Measurements from ENCODE around the gene LGALS7. TPM values are rescaled to one million over a fixed set of nuclear protein-coding genes. Genes with fewer than 3 reads are reported as not detected.

Gene LGALS7
- total RNA-seq, 1 donor from 2014 or later: not detected

GRCh38 chr19:38723606-38723965 lies 49.7 kb downstream of the LGALS7 start:
- peak overlapping the region; percentile 57 for H3K27ac Mint-ChIP-seq (ENCODE audit: unreplicated experiment)

GRCh38 chr19:38722947-38723605 lies 50.2 kb downstream of the LGALS7 start:
- Mint-ChIP-seq H3K27me3 (ENCODE audit: low read depth) (no peaks in the 10 kb centered on the region), H3K36me3 (ENCODE audit: low read depth) (peaks cover 33% of the 10 kb centered on the region), H3K4me1 (ENCODE audit: low read depth) (peaks cover 38% of the 10 kb centered on the region), H3K9me3 (ENCODE audit: low read depth) (no peaks in the 10 kb centered on the region), H3K27ac (ENCODE audit: unreplicated experiment) (peak overlapping the region; percentile 57), H3K4me3 (ENCODE audit: unreplicated experiment) (no peak overlapping the region)
- TF ChIP-seq CTCF (IDR thresholded peaks at IDR 0.05): no peak
- DNase-seq (ENCODE audit: low spot score): no peak

More at GRCh38 chr19:38723606-38723965, 49.7 kb downstream of the LGALS7 start:
- no peaks in the 10 kb centered on the region for H3K9me3 Mint-ChIP-seq (ENCODE audit: low read depth)
- DNase-seq (ENCODE audit: low spot score): no peak
- H3K36me3 Mint-ChIP-seq (ENCODE audit: low read depth): peaks cover 33% of the 10 kb centered on the region
- no peak overlapping the region for H3K4me3 Mint-ChIP-seq (ENCODE audit: unreplicated experiment)
- H3K27me3 Mint-ChIP-seq (ENCODE audit: low read depth): no peaks in the 10 kb centered on the region
- TF ChIP-seq CTCF (IDR thresholded peaks at IDR 0.05): no peak
- H3K4me1 Mint-ChIP-seq (ENCODE audit: low read depth): peaks cover 34% of the 10 kb centered on the region

GRCh38 chr19:38721979-38722773 lies 51.1 kb downstream of the LGALS7 start:
- no peaks in the 10 kb centered on the region for H3K27me3 Mint-ChIP-seq (ENCODE audit: low read depth)
- H3K27ac Mint-ChIP-seq (ENCODE audit: unreplicated experiment): peak overlapping the region; percentile 36
- TF ChIP-seq CTCF (IDR thresholded peaks at IDR 0.05): peak; percentile 25
- no peak overlapping the region for H3K4me3 Mint-ChIP-seq (ENCODE audit: unreplicated experiment)
- H3K36me3 Mint-ChIP-seq (ENCODE audit: low read depth): peaks cover 32% of the 10 kb centered on the region
- no peak for DNase-seq (ENCODE audit: low spot score)
- H3K4me1 Mint-ChIP-seq (ENCODE audit: low read depth): peaks cover 38% of the 10 kb centered on the region
- no peaks in the 10 kb centered on the region for H3K9me3 Mint-ChIP-seq (ENCODE audit: low read depth)

GRCh38 chr19:38721496-38721895 lies 51.8 kb downstream of the LGALS7 start:
- TF ChIP-seq CTCF (IDR thresholded peaks at IDR 0.05): no peak

More at GRCh38 chr19:38721496-38721895, 51.8 kb downstream of the LGALS7 start:
- Mint-ChIP-seq H3K4me1 (ENCODE audit: low read depth) (peaks cover 34% of the 10 kb centered on the region), H3K36me3 (ENCODE audit: low read depth) (peaks cover 31% of the 10 kb centered on the region), H3K4me3 (ENCODE audit: unreplicated experiment) (no peak overlapping the region), H3K9me3 (ENCODE audit: low read depth) (no peaks in the 10 kb centered on the region), H3K27ac (ENCODE audit: unreplicated experiment) (peak overlapping the region; percentile 41), H3K27me3 (ENCODE audit: low read depth) (no peaks in the 10 kb centered on the region)
- DNase-seq (ENCODE audit: low spot score): no peak

Other genes with a start within 250 kb of the LGALS7 start
- 0.23 to 1.4 TPM (median 1.4 TPM) in 3 replicates for gene MAP4K1, start 155.6 kb downstream of the LGALS7 start, total RNA-seq
- gene EIF3K, start 154.3 kb downstream of the LGALS7 start, total RNA-seq: 177 to 208 TPM (median 185 TPM) in 3 replicates
- 641 to 921 TPM (median 917 TPM) in 3 replicates for gene ACTN4, start 125.9 kb downstream of the LGALS7 start, total RNA-seq
- 0.40 to 0.44 TPM (median 0.44 TPM) in 3 replicates for gene CAPN12, start 29.0 kb downstream of the LGALS7 start, total RNA-seq
- not detected in 3 replicates for gene LGALS7B, start 15.7 kb upstream of the LGALS7 start, total RNA-seq
- 0.75 TPM in 1 of 3 replicates, not detected in the others for gene LGALS4, start 39.4 kb upstream of the LGALS7 start, total RNA-seq
- gene ECH1, start 58.3 kb upstream of the LGALS7 start, total RNA-seq: 94.9 to 112 TPM (median 94.9 TPM) in 3 replicates
- gene HNRNPL, start 76.5 kb upstream of the LGALS7 start, total RNA-seq: 214 to 255 TPM (median 222 TPM) in 3 replicates
- gene RINL, start 104.8 kb upstream of the LGALS7 start, total RNA-seq: 0.65 to 0.92 TPM (median 0.92 TPM) in 3 replicates
- 54.0 to 57.1 TPM (median 54.2 TPM) in 3 replicates for gene SIRT2, start 126.1 kb upstream of the LGALS7 start, total RNA-seq
- gene NFKBIB, start 126.5 kb upstream of the LGALS7 start, total RNA-seq: 15.3 to 17.3 TPM (median 15.8 TPM) in 3 replicates
- 0.69 TPM in 1 of 3 replicates, not detected in the others for gene CCER2, start 138.7 kb upstream of the LGALS7 start, total RNA-seq
- gene SARS2, start 157.2 kb upstream of the LGALS7 start, total RNA-seq: 14.4 to 25.8 TPM (median 15.6 TPM) in 3 replicates
- gene MRPS12, start 157.4 kb upstream of the LGALS7 start, total RNA-seq: 23.1 to 34.0 TPM (median 27.7 TPM) in 3 replicates
- gene FBXO17, start 202.2 kb upstream of the LGALS7 start, total RNA-seq: 40.2 to 44.9 TPM (median 40.6 TPM) in 3 replicates

Measured in chondrocyte (in vitro differentiated cells).